H1 (cell line): Measurements from ENCODE around the gene GRAMD4. TPM values are rescaled to one million over a fixed set of nuclear protein-coding genes. Genes with fewer than 3 reads are reported as not detected.

Experiments used
- BRCA1 ChIP-seq: IDR thresholded peaks from 2 replicates; pipeline ENCODE4 v1.6.1; 2012; ENCODE audit warnings: low read depth, low read length, improper control_type of control experiment
- CHD7 ChIP-seq: fragments of 300-600 bp; sonication (generic); IDR thresholded peaks from 2 replicates; pipeline ENCODE4 v1.7.1; 2012; ENCODE audit warnings: low read length, moderate library complexity, mild to moderate bottlenecking, inconsistent platforms; ENCODE audit not compliant: insufficient replicate concordance
- MAFK ChIP-seq: IDR thresholded peaks from 2 replicates; pipeline ENCODE4 v1.6.1; 2012; ENCODE audit warnings: low read depth, mild to moderate bottlenecking, improper control_type of control experiment, low read length
- polyA plus RNA-seq, 7 experiments: library from polyadenylated mRNA; depleted of rRNA in 3 of 7; stranded (reverse) in 5 of 7; unstranded in 2 of 7; fragments of >200 nt in 5 of 7; fragments of 200-250 nt in 2 of 7; gene quantifications; 1 replicate in 5 of 7; 2 replicates in 1 of 7; 4 replicates in 1 of 7; pipeline versions ENCODE4 v1.2.1 to v1.2.3, GENCODE V29; 2011 to 2013; ENCODE audit warnings: missing spikeins in 2 of 7, mixed read lengths in 2 of 7
- total RNA-seq: library from RNA; stranded (reverse); fragmentation: NEBNext Ultra II Directional; extraction: Animal tissue kit (Norgen Biotek cat#: 25700); gene quantifications from 2 replicates; pipeline ENCODE4 v1.2.1, GENCODE V29; 2021

GRAMD4 gene
- total and polyA plus RNA-seq, 2 of the 8 experiments (the other 6 are each of a cell fraction or from before 2014, with no cell fraction given), result 7.9 to 25.6 TPM

- no peak for TF ChIP-seq CHD7
- TF ChIP-seq BRCA1, result no peak
- TF ChIP-seq MAFK, result no peak
Measured at GRCh38 chr22:46676881-46677280, 56.7 kb downstream of the GRAMD4 start (continued).
